HCT116 (cell line): Measurements from ENCODE around the gene CTU2.

Source experiments
- CTCF ChIP-seq, 3 experiments: fragments of 200-600 bp in 1 of 3; sonication (generic) in 1 of 3; IDR thresholded peaks in 2 of 3; conservative IDR thresholded peaks in 1 of 3; 2 replicates each; pipeline ENCODE4 v1.5.1; 2012 to 2017; ENCODE audit warnings: low read depth in 2 of 3, low read length in 2 of 3, antibody characterized with exemption in 1 of 3, borderline replicate concordance in 1 of 3, control low read depth in 1 of 3, mild to moderate bottlenecking in 1 of 3, mixed read lengths in 1 of 3, mixed run types in 1 of 3, moderate library complexity in 1 of 3; ENCODE audit not compliant: insufficient read depth in 1 of 3
- ELF1 ChIP-seq: IDR thresholded peaks from 2 replicates; pipeline ENCODE4 v1.6.1; 2012; ENCODE audit warnings: low read depth, borderline replicate concordance
- EZH2 ChIP-seq: fragments of 200-600 bp; sonication (generic); IDR thresholded peaks from 2 replicates; pipeline ENCODE4 v1.6.1; 2017; ENCODE audit warnings: antibody characterized with exemption, mixed run types
- POLR2A ChIP-seq: IDR thresholded peaks from 2 replicates; pipeline ENCODE4 v1.7.0; 2011; ENCODE audit warnings: borderline replicate concordance; ENCODE audit not compliant: insufficient read depth, insufficient read length; ENCODE audit errors: extremely low read depth
- POLR2AphosphoS5 ChIP-seq: IDR thresholded peaks from 2 replicates; pipeline ENCODE4 v1.6.1; 2011; ENCODE audit warnings: mild to moderate bottlenecking, low read depth, low read length, moderate library complexity
- SIN3A ChIP-seq: IDR thresholded peaks from 2 replicates; pipeline ENCODE4 v1.6.1; 2012; ENCODE audit warnings: low read depth
- SP1 ChIP-seq: IDR thresholded peaks from 2 replicates; pipeline ENCODE4 v1.6.1; 2012; ENCODE audit warnings: low read depth
- TCF7L2 ChIP-seq: IDR thresholded peaks from 2 replicates; pipeline ENCODE4 v1.7.0; 2011; ENCODE audit warnings: borderline replicate concordance, inconsistent platforms; ENCODE audit not compliant: insufficient read depth, insufficient read length; ENCODE audit errors: extremely low read depth
- ZFX ChIP-seq: fragments of 450-650 bp; IDR thresholded peaks from 2 replicates; pipeline ENCODE4 v1.6.1; 2017
- TF ChIP-seq, protein P1 (sequence below): IDR thresholded peaks from 2 replicates; pipeline ENCODE4 v1.6.1; 2012

- no peak for TF ChIP-seq POLR2AphosphoS5
- TF ChIP-seq CTCF (IDR thresholded peaks at IDR 0.05 in 2 of 3, conservative IDR thresholded peaks at IDR 0.05 in 1 of 3; ENCODE audit: borderline replicate concordance in 1 of 3, insufficient read depth in 1 of 3, low read depth in 2 of 3, low read length in 2 of 3): no peak
- no peak for TF ChIP-seq ZFX
- TF ChIP-seq EZH2: no peak
- TF ChIP-seq, protein P1, sequence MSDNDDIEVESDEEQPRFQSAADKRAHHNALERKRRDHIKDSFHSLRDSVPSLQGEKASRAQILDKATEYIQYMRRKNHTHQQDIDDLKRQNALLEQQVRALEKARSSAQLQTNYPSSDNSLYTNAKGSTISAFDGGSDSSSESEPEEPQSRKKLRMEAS: no peak
- no peak for TF ChIP-seq TCF7L2
- no peak for TF ChIP-seq SIN3A
- no peak for TF ChIP-seq SP1
- TF ChIP-seq POLR2A: no peak
- TF ChIP-seq ELF1: no peak
Measured at GRCh38 chr16:88727871-88728270, 21.6 kb downstream of the CTU2 start.
